ENCODE results near the gene FADS3. TPM values are rescaled to one million over a fixed set of nuclear protein-coding genes. Genes with fewer than 3 reads are reported as not detected.
A peak's percentile ranks its signal among the peaks of the same experiment; 100 is the strongest.

FADS3 gene
- total and polyA plus RNA-seq, 3 donors from 2014 or later = 20.5 to 88.5 (median 50.6) TPM

DNA sequence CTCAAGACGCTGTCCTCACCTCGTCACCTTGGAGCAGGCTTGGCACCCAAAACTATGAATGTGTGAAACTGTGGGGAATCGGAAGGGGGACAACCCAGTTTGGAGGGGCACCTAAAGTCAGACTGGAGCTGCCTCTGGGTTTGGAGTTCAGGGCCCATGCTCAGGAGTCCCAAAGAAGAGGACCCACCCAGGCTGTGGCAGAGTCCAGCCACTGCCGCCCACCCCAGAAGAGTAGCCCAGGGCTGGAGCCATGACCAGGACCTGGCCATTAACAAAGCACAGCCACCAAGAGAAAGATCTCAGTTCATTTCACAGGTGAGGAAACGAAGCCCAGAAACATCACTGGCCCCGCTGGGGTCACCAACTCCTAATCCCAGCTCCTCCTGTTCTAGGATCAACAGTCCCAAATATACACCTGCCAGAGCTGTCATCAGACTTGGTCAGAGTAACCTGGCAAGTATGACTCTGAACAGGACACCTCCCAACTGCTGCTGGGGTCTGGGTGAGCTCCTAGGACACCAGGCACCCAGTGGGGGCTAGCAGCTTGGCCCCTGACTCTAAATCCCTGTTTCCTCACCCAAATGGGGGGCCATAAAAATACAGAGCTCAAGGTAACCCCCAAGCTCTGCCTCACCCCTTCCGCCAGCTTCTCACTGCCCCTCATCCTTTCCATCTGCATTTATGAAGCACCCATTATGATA lies 23.3 kb upstream of the FADS3 start:
- intact Hi-C loops (cut with DNase I; ENCODE audit: low total_unique reads) = no loop called here
- Histone ChIP-seq H3K4me3 (no peak overlapping the region), H3K27me3 (no peaks in the 10 kb centered on the region), H3K36me3 (ENCODE audit: low read depth, missing control alignments) (no peaks in the 10 kb centered on the region), H3K27ac (peak overlapping the region in 1 of 2 donors; percentile 90), H3K9me3 (no peaks in the 10 kb centered on the region), H3K4me1 (peaks cover 77% of the 10 kb centered on the region)
- DNase-seq = no peak
- TF ChIP-seq POLR2A (IDR thresholded peaks at IDR 0.05) = no peak
- TF ChIP-seq, protein P1, sequence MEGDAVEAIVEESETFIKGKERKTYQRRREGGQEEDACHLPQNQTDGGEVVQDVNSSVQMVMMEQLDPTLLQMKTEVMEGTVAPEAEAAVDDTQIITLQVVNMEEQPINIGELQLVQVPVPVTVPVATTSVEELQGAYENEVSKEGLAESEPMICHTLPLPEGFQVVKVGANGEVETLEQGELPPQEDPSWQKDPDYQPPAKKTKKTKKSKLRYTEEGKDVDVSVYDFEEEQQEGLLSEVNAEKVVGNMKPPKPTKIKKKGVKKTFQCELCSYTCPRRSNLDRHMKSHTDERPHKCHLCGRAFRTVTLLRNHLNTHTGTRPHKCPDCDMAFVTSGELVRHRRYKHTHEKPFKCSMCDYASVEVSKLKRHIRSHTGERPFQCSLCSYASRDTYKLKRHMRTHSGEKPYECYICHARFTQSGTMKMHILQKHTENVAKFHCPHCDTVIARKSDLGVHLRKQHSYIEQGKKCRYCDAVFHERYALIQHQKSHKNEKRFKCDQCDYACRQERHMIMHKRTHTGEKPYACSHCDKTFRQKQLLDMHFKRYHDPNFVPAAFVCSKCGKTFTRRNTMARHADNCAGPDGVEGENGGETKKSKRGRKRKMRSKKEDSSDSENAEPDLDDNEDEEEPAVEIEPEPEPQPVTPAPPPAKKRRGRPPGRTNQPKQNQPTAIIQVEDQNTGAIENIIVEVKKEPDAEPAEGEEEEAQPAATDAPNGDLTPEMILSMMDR (IDR thresholded peaks at IDR 0.05) = no peak
- WGBS, 2 donors = 65 to 76% methylated on average over 3 to 7 of the region's 7 CpGs

DNA sequence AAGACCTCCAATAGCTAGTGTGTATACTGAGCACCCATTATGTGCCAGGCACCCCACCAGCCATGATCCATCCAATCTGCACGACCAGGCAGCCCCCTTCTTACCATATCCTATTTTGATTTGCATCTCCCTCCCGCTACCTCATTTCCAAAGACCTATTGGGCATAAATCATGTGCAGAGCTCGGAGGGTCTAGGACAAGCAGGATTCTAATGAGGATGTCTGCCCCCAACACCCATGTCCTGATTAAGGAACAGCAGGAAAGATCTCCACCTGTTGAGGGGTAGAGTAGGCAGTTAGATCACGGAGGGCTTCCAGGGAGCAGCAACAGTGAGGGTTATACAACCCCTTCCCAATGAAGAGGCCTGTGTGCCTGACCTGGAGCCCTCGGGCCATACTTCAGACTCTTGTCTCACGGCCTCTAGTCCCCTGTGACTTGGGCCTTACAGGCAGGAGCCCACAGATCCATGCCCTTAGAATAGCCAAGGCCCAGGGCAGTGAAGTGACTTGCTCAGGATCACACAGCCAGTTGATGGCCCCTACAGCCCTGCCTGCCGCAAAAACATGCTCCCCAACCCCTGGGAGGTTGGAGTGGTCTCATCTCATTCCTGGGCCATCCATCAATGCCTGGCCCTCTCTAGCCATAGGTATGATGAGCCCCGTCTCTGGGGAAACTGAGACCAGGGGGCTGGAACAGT lies 22.5 kb upstream of the FADS3 start:
- Histone ChIP-seq H3K36me3 (ENCODE audit: low read depth, missing control alignments) (no peaks in the 10 kb centered on the region), H3K4me3 (no peak overlapping the region), H3K9me3 (no peaks in the 10 kb centered on the region), H3K27ac (peak overlapping the region in 1 of 2 donors; percentile 90), H3K4me1 (peaks cover 77% of the 10 kb centered on the region), H3K27me3 (no peaks in the 10 kb centered on the region)
- intact Hi-C loops (cut with DNase I; ENCODE audit: low total_unique reads) = no loop called here
- DNase-seq = no peak
- 82% methylated on average over 8 of the region's 8 CpGs for WGBS, 2 donors
- TF ChIP-seq, protein P1 (IDR thresholded peaks at IDR 0.05) = no peak
- TF ChIP-seq POLR2A (IDR thresholded peaks at IDR 0.05) = no peak

DNA sequence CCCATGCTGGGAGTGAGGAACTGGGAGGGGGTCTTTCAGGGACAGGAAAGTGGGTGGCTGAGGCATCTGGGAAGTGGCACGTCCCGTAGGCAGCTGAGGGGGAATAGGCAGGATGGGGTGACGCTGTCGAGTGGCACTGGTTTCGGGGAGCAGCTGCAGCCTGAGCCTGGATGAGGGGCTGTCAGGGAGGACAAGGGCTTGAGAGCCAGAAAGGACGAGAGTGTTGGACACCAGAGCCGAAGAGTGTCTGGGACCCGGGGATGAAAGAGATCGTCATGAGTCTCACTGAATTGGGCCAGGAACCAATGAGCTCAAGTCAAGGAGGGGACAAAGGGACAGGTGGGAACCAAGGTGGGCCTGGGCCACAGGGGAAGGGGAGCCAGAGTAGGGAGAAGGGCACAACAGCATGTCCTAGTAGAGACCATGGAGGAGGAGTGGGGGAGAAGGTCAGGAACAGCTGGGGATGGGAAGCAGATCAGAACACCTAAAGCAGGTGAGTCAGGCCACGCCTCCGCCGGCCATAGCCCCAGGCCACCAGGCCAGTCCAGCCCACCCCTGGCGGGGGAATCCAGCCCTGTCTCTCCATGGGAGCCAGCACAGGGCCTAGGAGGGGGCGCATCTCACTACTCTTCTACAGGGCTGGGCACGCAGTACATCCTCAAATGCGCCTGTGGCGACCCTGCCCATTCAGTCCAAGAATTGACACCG lies 21.8 kb upstream of the FADS3 start:
- peaks cover 77% of the 10 kb centered on the region for H3K4me1 ChIP-seq
- TF ChIP-seq, protein P1 (IDR thresholded peaks at IDR 0.05) = no peak
- no peak for TF ChIP-seq POLR2A (IDR thresholded peaks at IDR 0.05)
- 65 to 67% methylated on average over 13 to 18 of the region's 18 CpGs for WGBS, 2 donors

DNA sequence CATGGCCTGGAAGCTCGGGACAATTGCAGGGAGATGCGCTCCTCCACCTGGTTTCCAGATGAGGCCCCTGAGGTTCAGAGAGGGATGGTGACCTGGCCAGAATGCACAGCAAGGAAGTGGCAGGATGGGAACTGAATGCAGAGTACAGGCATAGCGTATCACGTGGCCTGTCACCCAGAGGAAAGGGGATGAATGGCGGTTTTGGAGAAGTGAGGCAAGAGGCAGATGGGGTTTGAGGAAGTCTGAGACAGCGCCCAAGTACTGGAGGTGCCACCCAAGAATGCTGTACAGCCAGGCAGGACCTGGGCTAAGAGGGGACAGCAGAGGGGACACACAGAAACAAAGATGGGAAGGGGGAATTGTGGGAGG lies 21.2 kb upstream of the FADS3 start:
- H3K36me3 ChIP-seq (ENCODE audit: low read depth, missing control alignments) = no peaks in the 10 kb centered on the region
- no peaks in the 10 kb centered on the region for H3K27me3 ChIP-seq
- DNase-seq = peak; percentile 34
- H3K9me3 ChIP-seq = no peaks in the 10 kb centered on the region
- no peak for TF ChIP-seq POLR2A (IDR thresholded peaks at IDR 0.05)
- TF ChIP-seq, protein P1 (IDR thresholded peaks at IDR 0.05) = no peak
- peaks cover 76% of the 10 kb centered on the region for H3K4me1 ChIP-seq
- 86 to 87% methylated on average over 6 of the region's 6 CpGs for WGBS, 2 donors
- peak overlapping the region in 1 of 2 donors; percentile 90 for H3K27ac ChIP-seq
- H3K4me3 ChIP-seq = no peak overlapping the region
- intact Hi-C loops (cut with DNase I; ENCODE audit: low total_unique reads) = no loop called here

More for the DNA sequence above, 21.8 kb upstream of the FADS3 start:
- peak overlapping the region; percentile 31 to 90 for H3K27ac ChIP-seq
- H3K27me3 ChIP-seq = no peaks in the 10 kb centered on the region
- intact Hi-C loops (cut with DNase I; ENCODE audit: low total_unique reads) = no loop called here
- peak; percentile 13 for DNase-seq
- no peaks in the 10 kb centered on the region for H3K36me3 ChIP-seq (ENCODE audit: low read depth, missing control alignments)
- no peaks in the 10 kb centered on the region for H3K9me3 ChIP-seq
- H3K4me3 ChIP-seq = no peak overlapping the region

Data from testis (tissue), 3 donors.